Measurements from ENCODE around the gene PODNL1.

Gene PODNL1

DNA sequence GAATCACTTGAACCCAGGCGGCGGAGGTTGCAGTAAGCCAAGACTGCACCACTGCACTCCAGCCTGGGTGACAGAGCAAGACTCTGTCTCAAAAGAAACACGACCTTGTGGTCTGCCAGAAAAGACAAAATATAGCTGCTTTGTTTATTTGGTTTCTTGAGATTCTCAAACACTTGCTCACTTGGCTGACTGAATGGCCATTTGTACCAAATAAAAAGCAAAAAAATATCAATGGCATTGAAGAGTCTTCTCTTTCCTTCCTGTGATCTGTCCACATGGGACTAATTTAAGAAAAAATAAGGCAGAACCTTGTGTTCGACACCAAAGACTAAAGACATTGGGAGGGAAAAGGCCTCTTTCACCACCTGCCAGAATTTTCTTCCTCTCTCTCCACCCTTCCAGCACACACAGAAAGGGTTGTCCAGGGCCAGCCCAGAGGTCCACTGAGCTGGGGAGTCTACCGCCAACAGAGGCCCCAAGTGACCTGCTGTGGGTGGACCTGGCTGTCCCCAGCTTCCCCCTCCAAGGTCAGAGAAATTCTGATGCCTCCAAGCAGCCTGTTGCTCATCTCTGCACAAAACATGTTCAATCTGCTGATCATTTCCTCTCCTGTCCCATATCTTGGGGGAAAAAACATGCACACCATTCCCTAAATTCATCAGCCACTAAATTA is 38.2 kb downstream of the PODNL1 start:
- TF ChIP-seq SIN3A (IDR thresholded peaks at IDR 0.05; ENCODE audit: borderline replicate concordance, insufficient read depth, low read length): no peak

GRCh38 chr19:13899393-13899792 is 38.8 kb downstream of the PODNL1 start:
- TF ChIP-seq, protein P1, sequence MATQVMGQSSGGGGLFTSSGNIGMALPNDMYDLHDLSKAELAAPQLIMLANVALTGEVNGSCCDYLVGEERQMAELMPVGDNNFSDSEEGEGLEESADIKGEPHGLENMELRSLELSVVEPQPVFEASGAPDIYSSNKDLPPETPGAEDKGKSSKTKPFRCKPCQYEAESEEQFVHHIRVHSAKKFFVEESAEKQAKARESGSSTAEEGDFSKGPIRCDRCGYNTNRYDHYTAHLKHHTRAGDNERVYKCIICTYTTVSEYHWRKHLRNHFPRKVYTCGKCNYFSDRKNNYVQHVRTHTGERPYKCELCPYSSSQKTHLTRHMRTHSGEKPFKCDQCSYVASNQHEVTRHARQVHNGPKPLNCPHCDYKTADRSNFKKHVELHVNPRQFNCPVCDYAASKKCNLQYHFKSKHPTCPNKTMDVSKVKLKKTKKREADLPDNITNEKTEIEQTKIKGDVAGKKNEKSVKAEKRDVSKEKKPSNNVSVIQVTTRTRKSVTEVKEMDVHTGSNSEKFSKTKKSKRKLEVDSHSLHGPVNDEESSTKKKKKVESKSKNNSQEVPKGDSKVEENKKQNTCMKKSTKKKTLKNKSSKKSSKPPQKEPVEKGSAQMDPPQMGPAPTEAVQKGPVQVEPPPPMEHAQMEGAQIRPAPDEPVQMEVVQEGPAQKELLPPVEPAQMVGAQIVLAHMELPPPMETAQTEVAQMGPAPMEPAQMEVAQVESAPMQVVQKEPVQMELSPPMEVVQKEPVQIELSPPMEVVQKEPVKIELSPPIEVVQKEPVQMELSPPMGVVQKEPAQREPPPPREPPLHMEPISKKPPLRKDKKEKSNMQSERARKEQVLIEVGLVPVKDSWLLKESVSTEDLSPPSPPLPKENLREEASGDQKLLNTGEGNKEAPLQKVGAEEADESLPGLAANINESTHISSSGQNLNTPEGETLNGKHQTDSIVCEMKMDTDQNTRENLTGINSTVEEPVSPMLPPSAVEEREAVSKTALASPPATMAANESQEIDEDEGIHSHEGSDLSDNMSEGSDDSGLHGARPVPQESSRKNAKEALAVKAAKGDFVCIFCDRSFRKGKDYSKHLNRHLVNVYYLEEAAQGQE (IDR thresholded peaks at IDR 0.05; ENCODE audit: insufficient read depth in 1 of 2, low read depth in 2 of 2, low read length in 2 of 2): no peak

DNA sequence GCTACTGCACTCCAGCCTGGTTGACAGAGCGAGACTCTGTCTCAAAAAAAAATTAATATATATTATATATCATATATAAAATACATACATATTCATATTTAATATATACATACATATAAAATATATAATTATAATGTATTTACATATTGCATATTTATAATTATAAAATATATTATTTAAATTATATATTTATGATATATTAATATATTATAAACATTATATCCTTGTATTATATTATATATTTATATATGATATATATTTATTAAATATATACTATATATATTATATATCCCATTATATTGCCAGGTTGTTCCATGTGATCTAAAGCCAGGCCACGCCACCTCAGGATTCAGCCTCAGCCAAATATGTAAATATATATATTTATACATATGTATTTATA is 42.0 kb downstream of the PODNL1 start:
- no peak for TF ChIP-seq TAF1 (IDR thresholded peaks at IDR 0.05; ENCODE audit: borderline replicate concordance, insufficient read depth, low read length)
- TF ChIP-seq, protein P1 (IDR thresholded peaks at IDR 0.05; ENCODE audit: insufficient read depth in 1 of 2, low read depth in 2 of 2, low read length in 2 of 2): no peak
- no peak for TF ChIP-seq POLR2AphosphoS5 (IDR thresholded peaks at IDR 0.05; ENCODE audit: low read depth, low read length)
- TF ChIP-seq FOXP2 (optimal IDR thresholded peaks at IDR 0.05; ENCODE audit: borderline replicate concordance, extremely low read depth, extremely low read length, insufficient read depth): no peak
- no peak for TF ChIP-seq SIN3A (IDR thresholded peaks at IDR 0.05; ENCODE audit: borderline replicate concordance, insufficient read depth, low read length)

- TF ChIP-seq POLR2AphosphoS5 (IDR thresholded peaks at IDR 0.05; ENCODE audit: low read depth, low read length) (no peak), TAF1 (IDR thresholded peaks at IDR 0.05; ENCODE audit: borderline replicate concordance, insufficient read depth, low read length) (no peak)
- TF ChIP-seq, protein P1 (IDR thresholded peaks at IDR 0.05; ENCODE audit: insufficient read depth in 1 of 2, low read depth in 2 of 2, low read length in 2 of 2): no peak
Measured at GRCh38 chr19:13894552-13894951, 43.7 kb downstream of the PODNL1 start.

GRCh38 chr19:13892870-13893269 is 45.3 kb downstream of the PODNL1 start:
- TF ChIP-seq SIN3A (IDR thresholded peaks at IDR 0.05; ENCODE audit: borderline replicate concordance, insufficient read depth, low read length) (no peak), FOXP2 (optimal IDR thresholded peaks at IDR 0.05; ENCODE audit: borderline replicate concordance, extremely low read depth, extremely low read length, insufficient read depth) (no peak), TAF1 (IDR thresholded peaks at IDR 0.05; ENCODE audit: borderline replicate concordance, insufficient read depth, low read length) (no peak), POLR2AphosphoS5 (IDR thresholded peaks at IDR 0.05; ENCODE audit: low read depth, low read length) (no peak)

DNA sequence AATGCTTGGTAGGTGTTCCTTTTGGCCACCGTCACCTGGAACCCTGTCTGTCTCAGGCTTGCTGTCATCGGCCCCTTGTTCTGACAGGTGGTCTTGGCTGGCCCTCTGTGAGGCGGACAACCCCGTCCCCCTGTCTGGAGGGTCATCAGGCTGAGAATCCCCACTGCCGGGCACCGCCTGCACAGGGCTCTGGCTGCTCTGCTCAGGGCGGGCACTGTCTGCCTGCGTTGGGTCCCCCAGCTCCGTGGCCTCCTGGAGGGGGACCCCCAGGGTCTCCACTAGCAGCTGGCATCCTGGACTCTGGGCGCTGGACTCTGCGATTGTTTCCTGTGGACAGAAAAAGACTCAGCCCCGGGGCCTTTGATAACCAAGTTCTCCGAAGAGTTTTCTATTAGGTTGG is 48.1 kb downstream of the PODNL1 start:
- TF ChIP-seq POLR2AphosphoS5 (IDR thresholded peaks at IDR 0.05; ENCODE audit: low read depth, low read length): no peak
- TF ChIP-seq TAF1 (IDR thresholded peaks at IDR 0.05; ENCODE audit: borderline replicate concordance, insufficient read depth, low read length): no peak
- TF ChIP-seq SIN3A (IDR thresholded peaks at IDR 0.05; ENCODE audit: borderline replicate concordance, insufficient read depth, low read length): no peak
- TF ChIP-seq, protein P1 (IDR thresholded peaks at IDR 0.05; ENCODE audit: insufficient read depth in 1 of 2, low read depth in 2 of 2, low read length in 2 of 2): no peak
- no peak for TF ChIP-seq FOXP2 (optimal IDR thresholded peaks at IDR 0.05; ENCODE audit: borderline replicate concordance, extremely low read depth, extremely low read length, insufficient read depth)
